CD4-positive, alpha-beta T cell treated with Interleukin-15 for 1 hour (primary cell): ENCODE results near the gene NFS1.

Experiments used
- DNase-seq: peaks from one replicate; pipeline ENCODE4 v3.0.0-alpha.2; 2020

Gene NFS1

DNA sequence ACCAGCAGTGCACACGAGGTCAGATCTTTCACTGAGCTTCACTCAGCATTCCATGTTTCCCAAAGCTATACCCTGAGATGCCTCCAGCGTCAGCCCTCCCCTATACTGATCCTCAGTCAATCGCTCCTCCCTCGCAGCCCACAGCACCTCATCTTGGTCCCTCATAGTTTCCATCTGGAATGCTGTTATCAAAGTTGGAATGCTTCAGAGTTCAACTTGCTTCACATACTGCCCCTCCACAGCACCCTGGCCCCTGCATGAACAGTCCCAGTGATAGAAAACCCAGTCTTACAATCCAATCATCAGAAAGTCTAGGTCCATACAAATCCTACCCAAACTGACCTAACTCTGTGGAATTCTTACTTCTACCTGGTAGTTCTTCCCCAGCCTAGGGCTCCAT lies 63.5 kb downstream of the NFS1 start:
- no peak for DNase-seq

- no peak for DNase-seq
Observed at GRCh38 chr20:35632539-35633115, 66.5 kb downstream of the NFS1 start.

GRCh38 chr20:35630636-35631035 lies 68.5 kb downstream of the NFS1 start:
- no peak for DNase-seq

GRCh38 chr20:35629427-35630145 lies 69.6 kb downstream of the NFS1 start:
- no peak for DNase-seq

- no peak for DNase-seq
Observed at GRCh38 chr20:35627121-35627520, 72.0 kb downstream of the NFS1 start.

DNA sequence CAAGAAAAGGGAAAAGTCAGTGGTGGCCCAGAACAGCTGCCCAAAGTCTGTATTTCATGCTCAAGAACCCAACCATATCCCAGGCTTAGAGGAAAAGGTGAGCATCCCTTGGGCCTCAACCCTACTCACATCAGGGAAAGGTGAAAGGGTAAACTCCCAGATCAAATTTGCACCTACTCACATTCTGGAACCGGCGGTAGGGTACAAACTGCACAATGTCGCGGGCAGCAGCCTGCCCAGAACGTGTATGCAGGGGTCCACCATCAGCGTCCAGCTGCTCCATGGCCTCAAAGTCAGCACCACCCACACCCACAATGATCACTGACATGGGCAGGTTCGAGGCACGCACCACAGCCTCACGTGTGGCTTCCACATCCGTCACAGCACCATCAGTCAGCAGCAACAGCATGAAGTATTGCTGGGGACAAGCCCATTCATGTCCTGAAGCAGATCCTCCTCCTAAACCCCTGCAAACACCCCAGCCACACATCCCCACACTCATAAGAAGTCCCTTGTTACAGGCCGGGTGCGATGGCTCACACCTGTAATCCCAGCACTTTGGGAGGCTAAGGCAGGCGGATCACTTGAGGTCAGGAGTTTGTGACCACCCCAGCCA lies 72.7 kb downstream of the NFS1 start:
- no peak for DNase-seq

DNA sequence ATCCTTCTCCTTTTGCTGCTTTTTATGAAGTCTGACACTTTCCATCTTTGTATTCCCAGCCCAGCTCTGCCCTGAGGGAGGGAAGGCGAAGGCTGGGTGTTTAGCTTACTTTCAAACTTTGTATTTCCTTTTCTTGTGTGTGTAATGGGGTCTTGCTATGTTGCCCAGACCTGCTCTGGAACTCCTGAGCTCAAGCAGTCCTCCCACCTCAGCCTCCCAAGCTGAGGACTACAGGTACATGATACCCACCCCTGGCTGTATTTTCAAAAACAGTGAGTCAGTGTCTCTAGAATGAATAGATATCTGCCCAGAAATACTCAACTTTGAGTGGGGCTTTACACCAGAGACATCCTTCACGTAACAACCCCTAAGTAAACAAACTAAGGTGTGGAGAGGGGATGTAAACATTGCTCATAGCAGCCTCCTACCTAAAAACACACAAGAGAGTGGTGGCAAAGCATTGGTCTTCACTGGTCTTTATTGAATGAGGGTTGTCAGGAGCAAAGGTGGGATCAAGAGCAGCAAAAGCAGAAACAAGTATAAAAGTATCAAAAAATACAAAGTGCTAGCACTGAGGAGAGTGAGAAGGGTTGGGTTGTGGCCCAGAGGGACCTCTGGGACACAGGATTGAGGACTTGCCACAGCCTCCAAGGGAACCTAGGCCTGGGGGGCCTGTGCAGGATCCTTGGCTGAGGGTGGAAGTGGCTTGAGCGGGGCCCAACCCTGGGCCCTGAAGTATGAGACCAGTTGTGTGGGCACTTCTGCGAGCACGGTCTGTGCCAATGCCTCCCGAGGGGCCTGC lies 73.4 kb downstream of the NFS1 start:
- no peak for DNase-seq

DNA sequence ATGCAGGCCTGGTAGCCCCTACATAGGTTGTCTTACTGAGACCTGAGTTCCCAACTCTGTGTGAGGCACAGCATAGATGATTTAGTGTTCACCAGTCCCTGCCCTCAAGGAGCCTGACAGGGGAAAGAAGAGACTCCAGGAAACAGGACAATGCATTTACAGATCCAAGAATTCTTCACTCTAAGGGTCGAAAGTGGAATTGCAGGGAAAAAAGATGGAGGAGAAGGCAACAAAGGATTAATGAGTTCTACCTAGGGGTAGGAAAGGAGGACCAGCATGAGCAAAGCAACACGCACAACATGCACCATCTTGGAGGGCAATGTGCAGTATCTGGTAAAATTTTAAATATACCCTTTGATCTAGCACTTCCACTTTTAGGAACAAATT lies 77.6 kb downstream of the NFS1 start:
- no peak for DNase-seq

DNA sequence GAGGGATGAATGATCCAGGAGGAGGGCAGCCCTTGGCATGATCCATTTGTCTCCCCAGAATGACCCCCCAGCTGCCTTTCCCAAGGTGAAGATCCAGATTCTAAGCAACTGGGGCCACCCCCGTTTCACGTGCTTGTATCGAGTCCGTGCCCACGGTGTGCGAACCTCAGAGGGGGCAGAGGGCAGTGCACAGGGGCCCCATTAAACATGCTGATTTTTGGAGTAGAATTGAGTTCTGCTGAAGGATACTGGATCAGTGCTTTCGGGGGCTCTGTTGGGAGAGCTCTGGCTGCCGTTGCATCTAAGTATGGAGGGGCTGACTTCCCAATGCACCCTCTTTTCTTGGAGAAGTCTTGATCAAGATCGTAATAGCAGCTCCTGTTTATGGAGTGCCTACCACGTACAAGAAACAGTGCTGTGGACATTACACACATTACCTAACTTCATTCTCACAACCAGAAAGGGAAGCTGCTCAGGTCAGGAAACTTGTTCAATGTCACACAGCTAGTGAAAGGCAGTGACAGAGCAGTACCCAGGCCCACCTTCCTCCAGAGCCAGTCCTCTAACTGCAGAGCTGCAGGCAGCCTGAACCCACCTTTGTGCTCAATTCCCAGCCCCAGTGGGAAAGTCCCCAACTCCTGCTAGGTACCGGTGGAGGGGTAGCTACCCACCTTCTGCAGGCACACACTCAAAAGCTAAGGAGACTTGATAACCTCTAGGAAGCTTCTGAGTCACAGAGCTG lies 78.2 kb downstream of the NFS1 start:
- DNase-seq: no peak

GRCh38 chr20:35619196-35620095 lies 79.7 kb downstream of the NFS1 start:
- peak; percentile 74 for DNase-seq

DNA sequence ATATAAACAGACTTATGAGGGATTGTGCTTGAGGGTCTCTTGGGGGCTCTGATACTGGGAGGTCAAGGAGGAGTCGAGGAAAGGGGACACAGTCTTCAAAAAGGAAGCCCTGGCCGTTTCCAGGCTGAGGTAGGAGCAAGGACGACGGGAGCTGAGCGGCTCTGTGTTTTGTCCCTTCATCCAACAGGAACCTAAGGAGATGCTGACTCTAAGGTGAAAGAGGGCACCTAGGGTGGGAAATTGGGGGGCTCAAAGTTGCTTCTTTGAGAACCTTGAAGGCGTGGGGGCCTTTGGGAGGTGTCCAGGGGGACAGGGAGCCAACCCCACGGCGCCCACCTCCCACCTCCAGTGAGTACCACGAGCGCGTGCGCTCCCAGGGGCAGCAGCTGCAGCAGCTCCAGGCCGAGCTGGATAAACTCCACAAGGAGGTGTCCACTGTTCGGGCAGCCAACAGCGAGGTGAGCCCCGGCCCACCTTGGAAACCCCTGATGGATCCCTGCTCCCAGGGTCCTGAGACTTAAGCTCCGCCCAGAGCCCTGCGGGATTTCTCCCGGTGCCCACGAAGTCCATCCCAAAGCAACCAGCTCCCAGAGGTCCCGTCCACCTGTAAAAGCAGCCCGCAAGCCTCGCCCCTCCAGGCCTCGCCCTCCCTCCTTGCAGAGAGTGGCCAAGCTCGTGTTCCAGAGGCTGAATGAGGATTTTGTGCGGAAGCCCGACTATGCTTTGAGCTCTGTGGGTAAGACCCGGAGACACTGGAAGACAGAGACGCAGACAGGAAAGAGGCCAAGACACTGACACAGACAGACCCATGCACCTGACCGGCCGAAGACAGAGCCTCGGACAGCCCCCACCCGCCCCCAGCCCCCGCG lies 80.7 kb downstream of the NFS1 start:
- DNase-seq: no peak
